HG03378 (cell line): ENCODE results near the gene MCF2L.

Source experiments
- ATAC-seq: cut with Tn5 transposase; IDR thresholded peaks from one replicate; pipeline ENCODE4 v1.9.1; 2021; ENCODE audit warnings: mild to moderate bottlenecking, moderate library complexity; ENCODE audit not compliant: unreplicated experiment

MCF2L gene

DNA sequence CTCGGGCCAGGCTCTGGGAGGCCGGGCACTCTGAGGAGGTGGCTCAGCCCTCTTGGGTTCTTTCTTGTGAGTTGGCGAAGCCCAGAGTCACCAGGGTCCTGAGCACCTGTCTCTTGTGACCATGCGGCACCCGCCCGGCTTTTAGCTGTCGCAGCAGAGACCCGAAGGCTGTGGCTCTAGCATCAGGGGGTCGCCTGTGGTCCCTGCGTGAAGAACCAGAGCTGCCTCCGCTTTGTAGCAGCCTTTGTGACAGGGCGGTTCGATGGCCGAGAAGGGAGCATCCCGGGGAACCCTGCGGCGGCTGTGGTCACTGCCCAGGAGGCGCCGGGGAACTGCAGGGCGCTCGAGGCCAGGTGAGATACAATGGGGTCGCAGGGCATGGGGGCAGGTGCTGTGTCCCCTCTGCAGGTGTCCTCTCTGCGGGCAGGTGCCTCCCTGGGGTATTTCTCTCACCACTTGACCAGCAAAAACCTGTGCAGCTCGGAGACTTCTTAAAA is 10.4 kb downstream of the MCF2L start:
- no peak for ATAC-seq

DNA sequence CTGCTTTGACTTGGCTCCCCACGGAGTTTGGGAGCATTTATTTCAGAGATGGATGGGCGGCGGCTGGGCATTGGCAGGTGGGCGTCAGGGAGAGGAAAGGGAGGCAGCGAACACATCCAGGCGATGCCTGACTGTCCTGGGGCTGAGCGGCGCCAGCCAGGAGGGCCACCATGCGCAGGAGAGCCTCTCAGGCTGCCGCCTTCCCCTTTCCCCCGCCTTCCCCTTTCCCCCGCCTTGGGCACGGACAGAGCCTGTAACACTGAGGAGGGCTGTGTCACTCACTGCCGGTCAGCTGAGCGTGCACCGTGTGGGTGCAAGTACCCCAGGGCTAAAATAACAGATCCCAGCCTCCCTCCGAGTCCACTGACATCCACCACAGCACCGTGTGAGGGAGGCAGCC is 11.4 kb downstream of the MCF2L start:
- no peak for ATAC-seq

DNA sequence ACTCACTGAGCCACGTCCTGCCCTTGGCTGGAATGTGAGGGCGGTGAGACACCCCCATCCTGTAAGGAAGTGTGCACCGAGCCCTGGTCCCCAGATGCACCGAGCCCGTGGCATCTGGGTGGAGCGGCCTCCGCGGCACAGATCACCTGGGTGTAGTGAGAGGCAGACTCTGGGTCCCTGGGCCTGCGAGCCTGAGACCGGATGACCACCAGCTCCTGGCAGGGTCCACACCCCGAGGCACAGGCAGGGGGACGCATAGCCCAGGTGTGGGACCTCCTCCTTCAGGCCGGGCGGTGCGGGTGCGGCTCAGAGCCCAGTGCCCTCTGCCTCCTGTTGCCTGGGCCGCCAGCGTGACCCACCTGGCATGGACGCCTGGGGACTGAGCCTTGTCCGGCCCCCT is 12.4 kb downstream of the MCF2L start:
- no peak for ATAC-seq

DNA sequence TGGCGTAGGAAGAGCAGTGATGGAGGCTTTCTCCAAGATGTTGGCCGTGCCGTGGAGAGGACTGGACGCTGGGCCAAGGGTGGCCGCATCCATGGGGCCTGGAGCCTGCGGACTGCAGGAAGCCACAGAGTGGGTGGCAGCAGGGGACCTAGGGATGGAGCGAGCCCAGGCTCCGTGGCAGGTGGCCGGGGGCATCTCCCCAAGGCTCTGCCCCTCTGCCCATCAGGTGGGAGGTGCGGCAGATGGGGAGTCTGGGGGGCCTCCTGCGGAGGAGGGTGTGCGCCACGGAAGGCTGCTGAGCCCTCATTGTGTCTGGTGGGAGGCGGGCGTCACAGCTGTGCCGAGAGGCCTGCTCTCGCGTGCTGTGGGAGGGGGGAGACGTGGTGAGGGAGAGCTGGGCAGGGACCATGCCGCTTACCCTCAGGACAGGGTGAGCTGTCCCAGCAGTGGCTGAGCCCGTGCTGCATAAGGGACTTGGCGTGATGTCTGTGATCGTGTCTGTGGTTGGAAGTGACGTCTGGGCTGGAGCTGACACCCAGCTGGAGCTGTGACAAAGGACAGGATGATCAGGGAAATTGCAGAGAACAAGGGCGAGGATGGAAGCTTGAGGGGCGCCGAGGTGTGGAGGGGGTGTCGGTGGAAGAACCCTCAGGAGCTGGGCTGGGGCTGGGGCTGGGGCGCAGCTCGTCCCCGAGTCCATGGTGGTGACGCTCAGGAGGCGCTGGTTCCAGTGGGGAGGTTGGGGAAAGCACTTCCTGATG is 13.4 kb downstream of the MCF2L start:
- no peak for ATAC-seq

DNA sequence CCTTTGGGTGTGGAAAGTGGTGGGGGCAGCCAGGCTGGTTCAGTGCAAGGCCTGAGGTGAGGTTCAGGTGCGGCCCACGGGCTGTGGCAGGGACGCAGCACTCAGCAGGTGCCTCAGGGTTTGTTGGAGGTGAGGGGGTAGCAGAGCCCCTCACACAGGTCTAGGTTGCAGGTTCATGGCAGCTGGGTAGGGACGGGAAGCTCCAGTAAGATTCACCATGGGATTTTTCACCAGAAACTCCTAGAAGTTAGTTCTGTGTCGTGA is 14.0 kb downstream of the MCF2L start:
- ATAC-seq: no peak

DNA sequence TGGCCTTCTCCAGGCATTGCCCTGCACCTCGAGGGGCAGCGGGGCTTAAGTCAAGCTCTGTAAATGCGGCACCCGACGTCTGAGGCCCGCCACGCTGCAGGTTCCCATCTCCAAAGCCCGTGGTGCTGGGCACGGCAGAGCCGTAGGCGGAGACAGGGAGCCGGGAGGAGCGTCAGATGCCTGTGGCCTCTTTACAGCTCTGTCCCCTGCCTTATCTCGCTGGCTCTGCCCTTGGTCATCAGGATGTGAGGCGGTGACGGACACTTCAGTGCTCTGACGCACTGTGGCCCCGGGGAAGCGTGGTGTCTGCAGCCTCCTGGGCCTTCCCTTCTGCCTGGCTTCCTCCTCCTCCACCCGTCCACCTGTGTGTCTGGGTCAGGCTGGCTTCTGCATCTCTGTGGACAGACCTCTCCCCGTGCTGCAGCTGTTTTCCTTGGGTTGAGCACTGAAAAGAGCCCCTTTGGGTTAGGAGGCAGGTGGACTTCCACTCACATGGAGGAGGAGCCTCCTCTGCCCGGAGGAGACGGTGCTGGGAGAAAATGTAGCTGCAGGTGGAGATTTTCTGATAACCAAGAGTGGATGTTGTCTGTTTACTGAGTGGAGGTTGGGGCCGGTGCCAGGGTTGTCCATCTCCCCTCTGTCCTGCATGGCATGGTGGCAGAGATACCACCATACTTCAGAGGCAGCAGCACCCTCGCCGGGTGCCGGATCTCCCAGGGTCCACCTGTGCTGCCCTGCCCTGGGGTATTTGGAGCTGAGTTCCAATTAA is 14.6 kb downstream of the MCF2L start:
- ATAC-seq: no peak

DNA sequence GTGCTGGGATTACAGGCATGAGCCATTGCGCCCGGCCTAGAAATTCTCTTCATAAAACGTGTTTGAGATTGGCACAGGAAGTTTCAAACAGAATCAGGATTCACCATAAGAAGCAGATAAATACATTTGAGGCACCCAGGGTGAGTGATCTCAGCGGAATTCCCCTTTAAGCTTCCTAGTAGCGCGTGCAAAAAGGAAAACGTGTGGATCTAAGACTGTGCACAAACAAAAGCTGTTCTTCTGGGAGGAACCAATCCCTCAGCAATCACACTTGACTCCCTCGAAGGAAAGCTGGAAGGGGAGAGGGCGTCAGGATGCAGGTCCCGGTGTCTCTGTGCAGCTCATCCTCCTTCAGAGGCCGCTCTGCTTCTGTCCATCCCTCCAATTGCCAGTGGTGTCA is 15.5 kb downstream of the MCF2L start:
- ATAC-seq: no peak

DNA sequence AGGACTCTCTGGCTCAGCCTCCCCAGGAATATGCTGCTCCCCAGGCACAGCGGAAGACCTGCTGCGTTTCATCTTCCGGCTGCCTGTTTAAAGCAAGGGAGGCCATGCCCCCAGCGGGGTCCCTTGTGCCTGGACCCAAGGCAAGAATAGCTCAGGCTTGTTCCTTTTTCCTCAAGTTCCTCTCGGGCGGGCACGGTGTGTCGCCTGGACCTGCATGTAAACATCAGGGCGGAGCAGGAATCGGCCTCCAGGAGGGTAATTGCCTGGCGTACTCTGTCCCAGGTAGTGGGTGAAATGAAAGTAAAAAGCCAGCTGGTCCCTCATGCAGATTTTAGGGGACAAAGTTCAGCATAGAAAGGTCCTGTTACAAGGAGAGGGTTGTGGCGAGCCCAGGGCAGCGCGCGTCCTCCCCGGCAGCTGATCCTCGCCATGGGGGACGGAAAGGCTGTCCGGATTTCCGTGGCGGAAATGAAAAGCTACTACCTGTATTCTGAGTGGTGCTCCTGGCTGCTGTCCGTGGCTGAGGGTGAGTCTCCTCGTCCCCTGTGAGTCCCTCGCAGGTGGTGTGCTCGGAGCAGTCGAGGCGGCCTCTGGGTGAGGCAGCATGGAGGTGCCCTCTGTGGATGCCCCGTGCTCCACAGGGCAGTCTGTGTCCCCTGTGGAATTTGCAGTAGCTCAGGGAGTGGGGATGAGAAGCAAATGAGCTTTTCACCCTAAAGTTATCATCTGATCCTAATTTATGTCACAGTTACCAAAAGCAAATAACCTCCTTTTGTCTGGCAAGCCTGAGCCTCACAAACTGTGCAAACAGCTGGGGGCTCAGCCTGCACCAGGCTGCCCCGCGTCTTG is 16.2 kb downstream of the MCF2L start:
- ATAC-seq: no peak

DNA sequence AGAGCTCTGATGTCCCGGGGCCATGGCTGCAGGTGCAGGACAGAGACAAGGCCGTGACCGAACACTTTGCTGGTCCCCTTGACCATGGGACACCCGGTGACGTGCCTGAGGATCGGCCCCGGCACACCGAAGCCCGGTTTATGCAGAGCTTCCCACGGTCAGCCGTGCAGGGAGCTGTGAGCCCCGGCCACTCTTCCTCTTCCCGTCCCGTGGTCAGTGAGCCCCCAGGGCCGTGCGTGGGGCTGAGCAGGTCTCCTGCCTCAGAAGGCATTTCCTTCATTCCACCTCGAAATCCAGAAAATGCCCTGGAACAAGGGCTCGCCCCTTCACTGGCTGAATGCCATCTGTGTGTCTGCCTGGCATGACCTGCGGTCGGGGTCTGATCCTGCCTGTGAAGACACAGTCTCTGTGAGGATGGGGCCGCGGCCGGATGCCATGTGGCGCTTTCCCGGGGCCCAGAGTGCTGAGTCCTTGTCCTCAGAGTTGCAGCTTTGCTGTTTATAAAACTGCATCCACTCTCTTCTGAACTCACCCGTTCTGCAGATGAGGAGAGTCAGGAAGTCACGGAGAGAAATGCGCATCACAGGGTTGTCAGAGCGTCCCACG is 16.9 kb downstream of the MCF2L start:
- ATAC-seq: no peak

DNA sequence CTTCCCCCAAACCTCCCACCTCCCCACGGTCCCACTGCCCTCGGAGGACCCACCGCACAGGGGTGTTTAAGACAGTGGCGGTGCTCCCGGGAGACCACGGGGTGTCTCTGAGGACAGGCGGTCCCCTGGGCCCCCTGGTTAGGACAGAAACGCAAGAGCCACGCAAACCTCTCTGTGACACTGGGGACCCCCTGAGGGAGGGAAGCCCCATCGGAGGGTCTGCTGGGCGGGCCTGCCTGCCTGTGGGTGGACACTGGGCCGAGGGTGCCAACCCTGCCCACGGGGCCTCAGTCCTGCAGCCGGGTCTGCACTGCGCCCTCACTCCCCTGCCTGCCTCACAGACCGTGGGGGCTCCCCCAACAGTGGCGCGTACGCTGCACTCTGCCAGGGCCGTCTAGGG is 17.5 kb downstream of the MCF2L start:
- ATAC-seq: no peak

DNA sequence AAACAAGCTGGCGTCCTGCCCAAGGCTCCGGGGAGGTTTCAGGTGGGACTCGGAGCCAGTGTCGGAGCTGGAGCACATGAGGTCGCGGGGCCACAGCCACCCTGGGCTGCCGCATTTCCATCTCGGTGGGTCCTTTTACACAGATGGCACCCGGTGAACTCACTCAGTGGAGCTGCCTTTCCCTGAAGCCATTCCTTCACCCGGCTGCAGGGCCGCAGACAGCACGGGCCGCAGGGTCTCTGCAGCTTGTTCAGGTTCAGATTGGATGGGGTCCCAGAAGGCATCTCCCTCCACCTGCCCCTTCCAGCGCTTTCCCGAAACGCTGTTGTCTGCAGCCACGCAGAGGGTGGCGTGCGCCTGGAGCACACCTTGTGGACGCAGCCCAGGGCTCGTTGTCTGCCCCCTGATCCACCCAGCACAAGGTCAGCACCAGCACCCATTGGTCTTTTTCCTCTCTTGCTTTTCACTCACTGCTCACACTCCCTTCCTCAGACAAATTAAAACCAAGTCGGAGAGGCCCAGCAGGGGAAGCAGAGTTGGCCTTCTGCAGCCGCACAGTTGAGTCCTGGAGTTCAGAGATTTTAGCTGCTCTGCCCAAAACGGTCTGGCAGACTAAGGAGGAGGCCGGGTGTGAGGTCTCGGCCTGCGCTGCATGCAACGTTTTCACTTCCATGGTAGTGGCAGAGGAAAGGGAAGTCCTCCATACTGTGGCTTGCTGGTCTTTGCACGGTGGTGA is 18.1 kb downstream of the MCF2L start:
- no peak for ATAC-seq

DNA sequence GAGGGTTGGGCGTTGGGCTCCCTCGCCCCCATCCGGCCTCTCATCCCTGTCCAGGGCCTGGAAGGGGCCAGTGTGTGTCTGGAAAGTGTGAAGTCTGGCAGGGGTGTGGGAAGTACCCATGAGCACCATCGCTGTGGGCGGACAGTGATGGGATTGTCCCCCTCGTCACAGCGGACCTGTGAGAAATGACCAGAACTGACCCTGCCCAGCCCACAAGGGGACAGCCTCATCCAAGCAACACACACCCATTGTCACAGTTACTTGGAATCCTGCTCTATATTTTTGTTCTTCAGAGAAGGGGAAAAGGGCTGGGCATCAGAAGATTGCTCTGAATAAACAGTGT is 18.6 kb downstream of the MCF2L start:
- ATAC-seq: no peak

DNA sequence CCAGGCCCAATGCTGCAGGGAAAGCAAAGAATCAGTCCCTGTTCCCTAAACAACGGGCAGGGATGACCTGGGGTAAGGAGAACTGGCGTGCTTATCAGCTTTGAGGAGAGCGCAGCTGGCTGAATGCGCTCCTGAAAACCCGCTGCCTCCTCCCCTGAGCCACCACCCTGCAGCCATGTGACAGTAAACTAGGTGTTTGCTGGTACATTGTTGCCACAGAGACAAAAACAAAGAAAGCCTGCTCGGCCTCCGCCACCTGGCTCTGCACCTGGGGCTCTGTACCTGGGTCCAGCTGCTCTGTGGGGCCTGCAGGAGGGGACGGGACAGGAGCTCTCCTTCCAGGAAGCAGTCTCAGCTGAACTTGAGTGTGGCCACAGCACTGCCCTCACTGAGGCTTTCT is 21.8 kb downstream of the MCF2L start:
- ATAC-seq: no peak

DNA sequence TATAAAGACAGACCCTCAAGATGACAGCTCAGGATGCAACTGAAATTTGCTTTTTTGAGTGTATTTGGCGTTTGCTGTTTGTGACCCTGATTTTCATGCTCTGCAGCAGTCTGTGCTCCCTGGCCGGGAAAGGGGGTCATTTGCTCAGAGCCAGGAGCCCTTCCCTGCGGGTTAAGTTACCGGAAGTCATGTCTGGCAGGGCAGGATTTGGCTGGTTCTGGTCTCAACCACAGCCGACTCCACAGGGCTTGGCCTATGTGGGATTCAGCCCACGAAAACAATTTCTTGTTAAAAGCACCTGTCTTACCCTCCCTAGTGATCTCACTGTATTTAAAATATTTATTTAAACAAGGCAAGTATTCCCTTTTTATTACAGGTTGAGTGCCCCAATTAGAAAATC is 22.6 kb downstream of the MCF2L start:
- ATAC-seq: no peak

DNA sequence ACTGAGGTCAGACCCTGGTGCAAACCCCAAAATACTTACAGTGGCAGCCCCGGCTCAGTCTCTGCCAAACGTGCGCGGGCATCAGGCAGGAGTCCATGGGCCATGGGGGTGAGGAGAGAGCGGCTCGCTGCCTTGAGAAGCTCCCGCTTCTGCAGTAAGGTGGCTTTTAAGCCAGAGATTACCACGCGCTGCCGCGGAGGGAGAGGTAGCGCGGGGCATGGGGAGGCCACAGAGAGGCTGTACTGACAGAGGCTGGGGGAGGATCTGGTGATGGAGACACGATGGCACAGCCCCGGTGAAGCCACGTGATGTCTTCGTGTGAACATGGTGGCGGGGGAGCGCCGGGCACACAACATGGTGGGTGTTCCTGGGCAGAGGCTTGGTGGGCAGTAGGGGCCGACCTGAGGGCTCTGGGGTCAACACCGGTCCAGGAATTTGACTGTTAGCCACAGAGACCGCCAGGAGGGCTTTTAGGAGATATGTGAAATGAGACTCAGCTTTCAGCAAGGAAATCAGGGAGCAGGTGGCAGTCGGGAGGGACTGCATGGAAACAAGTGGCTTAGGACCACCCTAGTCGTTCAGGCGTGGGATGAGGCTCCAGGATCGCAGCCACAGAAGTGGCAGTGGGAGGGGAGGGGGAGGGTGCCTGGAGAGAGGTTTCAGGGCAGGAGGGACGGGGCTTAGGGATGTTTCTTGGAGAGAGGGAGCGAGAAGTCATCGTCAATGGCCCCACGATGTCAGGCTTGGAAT is 24.1 kb downstream of the MCF2L start:
- ATAC-seq: no peak

DNA sequence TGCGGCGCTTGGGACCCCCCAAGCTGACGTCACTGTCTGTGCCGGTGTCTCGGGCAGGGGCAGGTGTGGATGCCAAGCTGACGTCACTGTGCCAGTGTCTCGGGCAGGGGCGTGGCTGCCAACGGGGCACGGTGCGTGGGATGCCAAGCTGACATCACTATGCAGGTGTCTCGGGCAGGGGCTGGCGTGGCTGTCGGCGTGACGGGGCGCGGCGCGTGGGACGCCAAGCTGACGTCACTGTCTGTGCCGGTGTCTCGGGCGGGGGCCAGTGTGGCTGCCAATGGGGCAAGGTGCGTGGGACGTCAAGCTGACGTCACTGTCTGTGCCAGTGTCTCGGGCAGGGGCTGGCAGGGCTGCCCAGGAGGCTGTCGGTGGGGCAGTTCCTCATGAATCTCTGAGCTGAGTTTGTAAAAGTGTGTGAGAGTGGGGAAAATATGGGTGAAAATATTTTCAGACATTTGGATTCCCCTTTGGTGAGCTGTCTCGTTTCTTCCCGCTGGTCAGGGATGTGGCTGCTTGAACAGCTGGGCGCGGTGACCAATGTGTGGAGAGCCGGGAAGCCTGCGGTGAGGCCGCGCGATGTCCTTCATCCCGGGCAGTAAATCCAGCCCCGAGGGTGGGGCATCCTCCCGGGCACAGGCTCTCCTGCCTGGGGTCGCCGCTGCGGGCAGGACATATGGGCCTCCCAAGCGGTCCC is 25.2 kb downstream of the MCF2L start:
- ATAC-seq: no peak

DNA sequence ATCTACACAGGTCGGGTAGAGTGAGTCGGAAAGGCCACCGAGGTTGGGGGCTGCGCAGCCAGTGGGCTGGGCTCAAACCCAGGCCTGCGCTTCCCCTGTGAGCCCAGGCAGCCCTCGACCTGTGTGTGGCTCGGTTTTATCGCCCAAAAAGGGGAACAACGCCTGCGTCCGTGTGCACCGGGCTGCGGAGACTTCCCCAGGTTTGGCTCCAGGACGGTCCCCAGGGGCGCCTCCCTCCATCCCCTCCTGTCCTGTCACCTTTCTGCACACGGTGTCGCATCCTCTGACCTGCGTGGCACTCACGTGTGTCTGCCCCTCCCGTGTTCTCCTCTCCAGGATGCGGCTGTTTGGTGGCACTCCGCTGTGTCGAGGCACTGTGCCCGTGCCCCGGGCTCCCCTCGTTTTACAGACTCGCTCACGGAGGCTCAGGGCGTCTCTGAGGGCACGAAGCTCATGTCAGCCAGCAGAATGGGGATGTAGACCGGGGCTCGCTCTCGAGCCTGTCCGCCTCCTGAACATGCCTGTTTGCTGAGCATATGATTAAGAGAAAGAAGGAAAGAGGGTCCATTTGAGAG is 25.9 kb downstream of the MCF2L start:
- no peak for ATAC-seq

DNA sequence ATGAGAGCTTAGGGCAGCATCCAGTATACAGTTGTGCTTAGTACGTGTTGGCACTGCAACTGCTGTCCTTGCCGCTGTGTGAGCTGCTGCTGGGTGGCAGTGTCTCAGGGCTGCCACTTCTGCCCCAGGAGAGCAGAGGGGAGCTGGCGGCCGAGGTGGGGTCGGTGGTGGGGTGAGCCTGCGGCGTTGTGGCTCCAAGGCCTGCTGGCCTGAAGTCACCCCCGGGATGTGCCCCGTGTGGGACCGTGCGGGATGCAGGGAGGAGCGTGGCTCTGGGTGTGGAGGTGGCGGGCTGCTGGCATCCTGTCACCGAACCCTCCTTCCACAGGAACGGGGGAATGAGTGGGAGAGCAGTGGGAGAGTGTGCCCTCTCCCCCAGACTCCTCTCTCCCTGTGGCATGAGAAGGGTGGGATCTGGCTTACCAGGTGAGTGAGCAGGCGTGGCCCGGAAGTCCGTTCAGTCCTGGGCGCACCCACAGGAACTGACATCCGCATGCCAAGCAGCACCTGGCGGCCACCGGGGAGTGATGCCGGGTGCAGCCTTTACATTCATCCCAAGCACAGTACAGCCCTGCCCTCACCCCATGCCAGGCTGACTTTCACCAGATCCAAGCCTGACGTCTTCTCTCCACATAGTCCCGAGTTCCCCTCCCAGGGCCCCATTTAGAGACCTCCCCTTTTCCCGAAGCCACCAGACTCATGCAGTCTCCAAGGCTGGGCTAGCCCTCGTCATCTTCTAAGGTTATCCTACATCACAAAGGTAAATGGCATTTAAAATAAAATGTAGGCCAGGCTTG is 26.6 kb downstream of the MCF2L start:
- no peak for ATAC-seq
